ENCODE data around the gene LRP6.

DNA sequence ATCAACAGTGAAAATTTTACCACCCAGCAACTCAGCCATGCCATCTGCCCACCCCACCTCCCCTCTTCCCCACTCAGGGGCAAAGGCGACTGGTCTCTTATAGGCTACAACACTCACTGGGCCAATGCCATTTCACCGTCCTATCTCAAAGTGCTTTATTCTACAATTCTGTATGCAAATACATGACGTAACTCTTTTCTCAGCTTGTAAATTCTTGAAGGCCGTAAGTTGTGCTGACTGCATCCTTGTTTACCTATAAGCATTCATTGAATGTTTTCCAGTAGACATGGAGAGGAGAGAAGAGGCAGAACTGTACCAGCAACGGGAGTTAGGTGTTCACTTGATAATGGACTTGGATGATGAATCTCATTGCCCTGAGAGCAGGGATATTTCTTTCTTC lies 180.5 kb downstream of the LRP6 start:
- TF ChIP-seq, protein P1, sequence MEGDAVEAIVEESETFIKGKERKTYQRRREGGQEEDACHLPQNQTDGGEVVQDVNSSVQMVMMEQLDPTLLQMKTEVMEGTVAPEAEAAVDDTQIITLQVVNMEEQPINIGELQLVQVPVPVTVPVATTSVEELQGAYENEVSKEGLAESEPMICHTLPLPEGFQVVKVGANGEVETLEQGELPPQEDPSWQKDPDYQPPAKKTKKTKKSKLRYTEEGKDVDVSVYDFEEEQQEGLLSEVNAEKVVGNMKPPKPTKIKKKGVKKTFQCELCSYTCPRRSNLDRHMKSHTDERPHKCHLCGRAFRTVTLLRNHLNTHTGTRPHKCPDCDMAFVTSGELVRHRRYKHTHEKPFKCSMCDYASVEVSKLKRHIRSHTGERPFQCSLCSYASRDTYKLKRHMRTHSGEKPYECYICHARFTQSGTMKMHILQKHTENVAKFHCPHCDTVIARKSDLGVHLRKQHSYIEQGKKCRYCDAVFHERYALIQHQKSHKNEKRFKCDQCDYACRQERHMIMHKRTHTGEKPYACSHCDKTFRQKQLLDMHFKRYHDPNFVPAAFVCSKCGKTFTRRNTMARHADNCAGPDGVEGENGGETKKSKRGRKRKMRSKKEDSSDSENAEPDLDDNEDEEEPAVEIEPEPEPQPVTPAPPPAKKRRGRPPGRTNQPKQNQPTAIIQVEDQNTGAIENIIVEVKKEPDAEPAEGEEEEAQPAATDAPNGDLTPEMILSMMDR (IDR thresholded peaks at IDR 0.05) = no peak
- TF ChIP-seq POLR2A (IDR thresholded peaks at IDR 0.05) = no peak
